ENCODE measurements around the gene PIP4K2B. TPM values are rescaled to one million over a fixed set of nuclear protein-coding genes. Genes with fewer than 3 reads are reported as not detected.

The PIP4K2B gene
- 10 to 100 TPM; 14.4 to 32.6 (median 24.1) TPM for total RNA-seq

DNA sequence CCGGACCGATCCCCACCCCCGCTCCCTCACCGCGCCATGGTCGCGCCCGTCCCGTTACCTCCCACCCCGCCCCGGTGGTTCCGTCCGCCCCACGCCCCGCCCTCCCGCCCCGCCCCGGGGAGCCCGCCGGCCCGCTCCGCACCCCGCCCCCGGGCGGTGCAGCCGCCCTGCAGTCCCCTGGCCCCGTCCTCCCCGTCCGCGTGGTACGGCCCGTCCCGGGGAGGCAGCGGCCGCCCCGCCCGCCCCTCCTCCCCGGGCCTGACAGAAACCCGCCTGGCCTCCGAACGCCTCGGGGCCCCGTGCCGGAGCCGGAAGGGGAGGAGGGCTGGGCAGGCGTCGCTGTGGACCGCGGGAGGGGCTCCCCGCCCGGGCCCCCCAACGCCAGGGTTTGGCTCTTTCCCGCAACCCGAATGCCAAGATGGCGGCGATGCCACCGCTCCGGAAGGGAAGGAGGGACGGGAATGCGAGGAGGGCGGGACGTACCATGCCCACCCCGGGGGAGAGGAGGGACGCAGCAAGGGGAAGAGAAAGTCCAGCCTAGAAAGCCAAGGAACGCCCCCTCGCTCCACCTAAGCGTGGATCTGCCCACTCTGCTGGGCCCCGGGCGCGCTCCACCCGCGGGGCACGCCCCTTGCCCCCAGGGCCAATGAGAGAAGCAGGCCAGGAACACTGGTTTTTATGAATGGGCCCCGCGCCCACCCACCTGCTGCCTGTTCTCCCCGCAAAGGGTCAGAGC lies at the start of gene PIP4K2B:
TSS of gene PIP4K2B (minus strand) at position 56 of the 736 bp plus-strand sequence. CDS start 132 bp downstream, outside the sequence.
- Histone ChIP-seq H3K27me3 (no peaks in the 10 kb centered on the region), H3K4me3 (peak within 1 kb of the TSS; percentile 60 to 92 (median 79)), H3K36me3 (peaks cover 7 to 51% (median 23%) of the 10 kb centered on the region in 3 donors), H3K4me1 (peaks cover 16 to 44% (median 22%) of the 10 kb centered on the region in 3 donors), H3K27ac (peak within 1 kb of the TSS; percentile 98 to 100 (median 100)), H3K9me3 (no peaks in the 10 kb centered on the region)
- TF ChIP-seq, protein P1, sequence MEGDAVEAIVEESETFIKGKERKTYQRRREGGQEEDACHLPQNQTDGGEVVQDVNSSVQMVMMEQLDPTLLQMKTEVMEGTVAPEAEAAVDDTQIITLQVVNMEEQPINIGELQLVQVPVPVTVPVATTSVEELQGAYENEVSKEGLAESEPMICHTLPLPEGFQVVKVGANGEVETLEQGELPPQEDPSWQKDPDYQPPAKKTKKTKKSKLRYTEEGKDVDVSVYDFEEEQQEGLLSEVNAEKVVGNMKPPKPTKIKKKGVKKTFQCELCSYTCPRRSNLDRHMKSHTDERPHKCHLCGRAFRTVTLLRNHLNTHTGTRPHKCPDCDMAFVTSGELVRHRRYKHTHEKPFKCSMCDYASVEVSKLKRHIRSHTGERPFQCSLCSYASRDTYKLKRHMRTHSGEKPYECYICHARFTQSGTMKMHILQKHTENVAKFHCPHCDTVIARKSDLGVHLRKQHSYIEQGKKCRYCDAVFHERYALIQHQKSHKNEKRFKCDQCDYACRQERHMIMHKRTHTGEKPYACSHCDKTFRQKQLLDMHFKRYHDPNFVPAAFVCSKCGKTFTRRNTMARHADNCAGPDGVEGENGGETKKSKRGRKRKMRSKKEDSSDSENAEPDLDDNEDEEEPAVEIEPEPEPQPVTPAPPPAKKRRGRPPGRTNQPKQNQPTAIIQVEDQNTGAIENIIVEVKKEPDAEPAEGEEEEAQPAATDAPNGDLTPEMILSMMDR (IDR thresholded peaks at IDR 0.05) = no peak
- TF ChIP-seq POLR2A (IDR thresholded peaks at IDR 0.05) = peak in 1 of 4 donors; percentile 48
- peak; percentile 84 for DNase-seq
- 0% methylated on average over 3 to 13 of the region's 76 CpGs for WGBS, 2 donors
- intact Hi-C loops (cut with DNase I) = no loop called here

DNA sequence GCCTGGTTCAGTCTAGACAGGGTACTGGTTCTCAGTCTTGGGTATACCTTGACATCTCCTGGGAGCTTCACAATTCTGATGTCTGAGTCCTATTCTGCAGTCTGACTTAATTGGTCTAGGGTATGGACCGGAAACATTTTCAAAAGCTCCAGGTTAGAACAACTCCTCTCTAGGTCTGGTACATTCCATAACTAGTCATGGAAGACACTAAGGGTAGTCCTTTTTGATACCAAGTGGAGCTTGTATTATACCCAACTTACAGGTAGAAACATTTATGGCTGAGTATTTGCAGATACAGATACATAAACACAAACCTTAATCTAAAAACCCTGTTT lies 49.2 kb upstream of the PIP4K2B start:
- intact Hi-C loops (cut with DNase I) = no loop called here
- peaks cover 8 to 42% (median 23%) of the 10 kb centered on the region in 3 donors for H3K4me1 ChIP-seq
- H3K27me3 ChIP-seq = no peaks in the 10 kb centered on the region
- H3K4me3 ChIP-seq = no peak overlapping the region
- TF ChIP-seq, protein P1 (IDR thresholded peaks at IDR 0.05) = no peak
- no peak for TF ChIP-seq POLR2A (IDR thresholded peaks at IDR 0.05)
- H3K27ac ChIP-seq = no peak overlapping the region
- no peak for DNase-seq
- peaks cover 20 to 67% (median 42%) of the 10 kb centered on the region in 3 donors for H3K36me3 ChIP-seq
- H3K9me3 ChIP-seq = no peaks in the 10 kb centered on the region
- WGBS, 2 donors = 100% methylated on average over 1 of the region's 1 CpG

DNA sequence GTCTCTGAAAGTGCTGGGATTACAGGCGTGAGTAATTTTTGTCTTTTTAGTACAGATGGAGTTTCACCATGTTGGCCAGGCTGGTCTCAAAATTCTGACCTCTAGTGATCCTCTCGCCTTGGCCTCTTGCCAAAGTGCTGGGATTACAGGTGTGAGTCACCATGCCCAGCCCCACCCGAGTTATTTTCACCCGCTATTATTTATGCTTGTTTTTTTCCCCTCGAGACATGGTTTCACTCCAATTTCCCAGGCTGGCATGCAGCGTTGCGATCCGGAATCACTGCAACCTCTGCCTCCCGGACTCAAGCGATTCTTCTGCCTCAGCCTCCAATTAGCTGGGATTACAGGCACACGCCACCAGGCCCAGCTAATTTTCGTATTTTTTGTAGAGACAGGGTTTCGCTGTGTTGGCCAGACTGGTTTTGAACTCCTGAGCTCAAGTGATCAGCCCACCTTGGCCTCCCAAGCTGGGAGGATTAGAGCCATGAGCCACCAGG lies 45.0 kb upstream of the PIP4K2B start:
- Histone ChIP-seq H3K36me3 (peaks cover 16 to 31% (median 19%) of the 10 kb centered on the region in 3 donors), H3K4me3 (no peak overlapping the region), H3K9me3 (no peaks in the 10 kb centered on the region), H3K27ac (peak overlapping the region in 3 of 4 donors; percentile 6 to 33 (median 27)), H3K4me1 (peaks cover 0 to 8% (median 0%) of the 10 kb centered on the region in 3 donors), H3K27me3 (no peaks in the 10 kb centered on the region)
- TF ChIP-seq, protein P1 (IDR thresholded peaks at IDR 0.05) = no peak
- no peak for TF ChIP-seq POLR2A (IDR thresholded peaks at IDR 0.05)
- intact Hi-C loops (cut with DNase I) = no loop called here
- no peak for DNase-seq
- WGBS, 2 donors = 9 to 45% methylated on average over 12 to 13 of the region's 13 CpGs

DNA sequence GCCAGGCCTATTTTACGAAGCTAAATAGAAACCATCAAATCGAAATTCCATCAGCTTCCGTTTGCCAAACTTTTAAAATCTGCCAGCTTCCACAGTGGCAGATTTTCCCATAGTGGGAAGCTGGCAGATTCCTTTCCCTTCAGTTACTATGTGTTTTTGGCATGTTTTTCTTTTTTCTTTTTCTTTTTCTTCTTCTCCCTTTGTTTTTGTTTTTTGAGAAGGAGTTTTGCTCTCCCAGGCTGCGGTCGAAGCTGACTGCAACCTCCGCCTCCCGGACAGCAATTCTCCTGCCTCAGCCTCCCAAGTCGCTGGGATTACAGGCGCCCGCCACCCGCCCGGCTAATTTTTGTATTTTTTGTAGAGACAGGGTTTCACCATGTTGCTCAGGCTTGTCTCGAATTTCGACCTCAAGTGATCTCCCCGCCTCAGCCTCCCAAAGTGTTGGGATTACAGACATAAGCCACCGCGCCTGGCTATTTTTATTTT lies 26.4 kb upstream of the PIP4K2B start:
- Histone ChIP-seq H3K27me3 (no peaks in the 10 kb centered on the region), H3K9me3 (no peaks in the 10 kb centered on the region), H3K4me1 (peaks cover 15 to 38% (median 15%) of the 10 kb centered on the region in 3 donors), H3K36me3 (peaks cover 0 to 14% (median under 1%) of the 10 kb centered on the region in 3 donors), H3K27ac (peak overlapping the region; percentile 96 to 100 (median 98)), H3K4me3 (peak overlapping the region; percentile 82 to 98 (median 88))
- intact Hi-C loops (cut with DNase I) = no loop called here
- 88 to 91% methylated on average over 17 of the region's 17 CpGs for WGBS, 2 donors
- DNase-seq = no peak
- TF ChIP-seq, protein P1 (IDR thresholded peaks at IDR 0.05) = no peak
- no peak for TF ChIP-seq POLR2A (IDR thresholded peaks at IDR 0.05)

Measured in esophagus squamous epithelium (tissue), 5 donors.